Lower leg skin (tissue), 3 donors: Measurements from ENCODE around the gene PGP.

Source experiments
- CTCF ChIP-seq, 3 donors: fragments of 450-650 bp; IDR thresholded peaks; one replicate each; pipeline ENCODE4 v1.5.1; 2016; ENCODE audit warnings: antibody characterized with exemption in 3 of 3, mild to moderate bottlenecking in 3 of 3, moderate library complexity in 2 of 3
- POLR2A ChIP-seq, 2 donors: fragments of 450-650 bp; IDR thresholded peaks; one replicate each; pipeline ENCODE4 v1.6.1; 2016 to 2017; ENCODE audit warnings: antibody characterized with exemption in 2 of 2, mild to moderate bottlenecking in 1 of 2, moderate library complexity in 1 of 2

- TF ChIP-seq CTCF (IDR thresholded peaks at IDR 0.05) (peak in 1 of 3 donors; percentile 51), POLR2A (IDR thresholded peaks at IDR 0.05) (no peak)
Measured at GRCh38 chr16:2251296-2252111, 36.9 kb upstream of the PGP start, which contains the start of gene ECI1.
